SK-N-SH treated with all-trans-retinoic acid at 6 μM for 48 hours (cell line): ENCODE measurements around the gene CGNL1.

ENCODE experiments used
- ATAC-seq: fragments of 200-7000 bp; cut with Tn5 transposase; 3 replicates; pipeline ENCODE4 v1.9.1; 2020; ENCODE audit warnings: mild to moderate bottlenecking, moderate library complexity
- ARNTL ChIP-seq: fragments of 450-650 bp; formaldehyde crosslinking; IDR thresholded peaks from 2 replicates; pipeline ENCODE4 v1.5.0; 2020; ENCODE audit warnings: low read depth, mild to moderate bottlenecking, moderate library complexity, borderline replicate concordance
- BACH2 ChIP-seq: fragments of 250-450 bp; sonication (Bioruptor Pico); IDR thresholded peaks from 2 replicates; pipeline ENCODE4 v1.9.0; 2021; ENCODE audit warnings: mild to moderate bottlenecking, borderline replicate concordance
- CREB5 ChIP-seq: fragments of 250-450 bp; sonication (Bioruptor Pico); IDR thresholded peaks from 2 replicates; pipeline ENCODE4 v1.5.1; 2020; ENCODE audit warnings: low read depth, mild to moderate bottlenecking, moderate library complexity
- CSDC2 ChIP-seq: fragments of 250-450 bp; sonication (Bioruptor Pico); IDR thresholded peaks from 2 replicates; pipeline ENCODE4 v1.5.0; 2020; ENCODE audit warnings: mild to moderate bottlenecking, moderate library complexity
- ESRRG ChIP-seq: fragments of 250-450 bp; sonication (Bioruptor Pico); IDR thresholded peaks from 2 replicates; pipeline ENCODE4 v1.6.1; 2021; ENCODE audit warnings: mild to moderate bottlenecking
- GLIS3 ChIP-seq: fragments of 250-450 bp; sonication (Bioruptor Pico); IDR thresholded peaks from 2 replicates; pipeline ENCODE4 v1.5.0; 2020; ENCODE audit warnings: mild to moderate bottlenecking, moderate library complexity
- OSR1 ChIP-seq: fragments of 250-450 bp; sonication (Bioruptor Pico); IDR thresholded peaks from 2 replicates; pipeline ENCODE4 v1.8.0; 2022; ENCODE audit warnings: moderate library complexity, mild to moderate bottlenecking, inconsistent platforms
- PATZ1 ChIP-seq: fragments of 250-450 bp; sonication (Bioruptor Pico); IDR thresholded peaks from 2 replicates; pipeline ENCODE4 v1.8.0; 2020; ENCODE audit warnings: mild to moderate bottlenecking, moderate library complexity, borderline replicate concordance
- POU6F1 ChIP-seq: fragments of 250-450 bp; sonication (Bioruptor Pico); IDR thresholded peaks from 2 replicates; pipeline ENCODE4 v1.8.0; 2021; ENCODE audit warnings: low read depth, mild to moderate bottlenecking, moderate library complexity, borderline replicate concordance
- PPARA ChIP-seq: fragments of 250-450 bp; sonication (Bioruptor Pico); IDR thresholded peaks from 2 replicates; pipeline ENCODE4 v1.5.0; 2020; ENCODE audit warnings: mild to moderate bottlenecking, borderline replicate concordance
- RARB ChIP-seq: fragments of 250-450 bp; sonication (Bioruptor Pico); IDR thresholded peaks from 2 replicates; pipeline ENCODE4 v1.8.0; 2021; ENCODE audit warnings: mild to moderate bottlenecking, moderate library complexity
- SNAI2 ChIP-seq: fragments of 250-450 bp; sonication (Bioruptor Pico); IDR thresholded peaks from 2 replicates; pipeline ENCODE4 v1.5.0; 2020; ENCODE audit warnings: mild to moderate bottlenecking, moderate library complexity
- TOX ChIP-seq: fragments of 250-450 bp; sonication (Bioruptor Pico); IDR thresholded peaks from 2 replicates; pipeline ENCODE4 v1.8.0; 2021; ENCODE audit warnings: mild to moderate bottlenecking, moderate library complexity, borderline replicate concordance
- TSHZ2 ChIP-seq: fragments of 250-450 bp; sonication (Bioruptor Pico); IDR thresholded peaks from 2 replicates; pipeline ENCODE4 v1.5.0; 2020; ENCODE audit warnings: mild to moderate bottlenecking, moderate library complexity
- ZC3H10 ChIP-seq: fragments of 250-450 bp; sonication (Bioruptor Pico); IDR thresholded peaks from 2 replicates; pipeline ENCODE4 v1.5.1; 2021; ENCODE audit warnings: mild to moderate bottlenecking, moderate library complexity
- ZFP3 ChIP-seq: fragments of 250-450 bp; sonication (Bioruptor Pico); IDR thresholded peaks from 2 replicates; pipeline ENCODE4 v1.5.0; 2020; ENCODE audit warnings: mild to moderate bottlenecking, moderate library complexity
- ZFP30 ChIP-seq: fragments of 450-650 bp; formaldehyde crosslinking; IDR thresholded peaks from 2 replicates; pipeline ENCODE4 v1.5.0; 2022; ENCODE audit warnings: mild to moderate bottlenecking, moderate library complexity
- ZNF70 ChIP-seq: fragments of 450-650 bp; formaldehyde crosslinking; IDR thresholded peaks from 2 replicates; pipeline ENCODE4 v1.5.0; 2020; ENCODE audit warnings: mild to moderate bottlenecking, moderate library complexity
- ZNF8 ChIP-seq: fragments of 450-650 bp; formaldehyde crosslinking; IDR thresholded peaks from 2 replicates; pipeline ENCODE4 v1.5.0; 2020; ENCODE audit warnings: mild to moderate bottlenecking, moderate library complexity
- TF ChIP-seq, protein P1 (sequence below): fragments of 250-450 bp; sonication (Bioruptor Pico); IDR thresholded peaks from 2 replicates; pipeline ENCODE4 v1.5.1; 2021; ENCODE audit warnings: mild to moderate bottlenecking, moderate library complexity

CGNL1 gene

GRCh38 chr15:57548835-57549234 lies 172.5 kb downstream of the CGNL1 start:
- ATAC-seq: no peak
- TF ChIP-seq ARNTL (CRISPR knock-in tag) (no peak), ZFP3 (CRISPR knock-in tag) (no peak), GLIS3 (CRISPR knock-in tag) (no peak), CREB5 (no peak), TSHZ2 (no peak), ZNF70 (CRISPR knock-in tag) (no peak), CSDC2 (CRISPR knock-in tag) (no peak), OSR1 (no peak), TOX (CRISPR knock-in tag) (no peak), ZC3H10 (CRISPR knock-in tag) (no peak), BACH2 (CRISPR knock-in tag) (no peak), POU6F1 (CRISPR knock-in tag) (no peak), ZNF8 (CRISPR knock-in tag) (no peak), SNAI2 (CRISPR knock-in tag) (no peak), PATZ1 (CRISPR knock-in tag) (no peak), ZFP30 (no peak), PPARA (CRISPR knock-in tag) (no peak)
- TF ChIP-seq, protein P1, sequence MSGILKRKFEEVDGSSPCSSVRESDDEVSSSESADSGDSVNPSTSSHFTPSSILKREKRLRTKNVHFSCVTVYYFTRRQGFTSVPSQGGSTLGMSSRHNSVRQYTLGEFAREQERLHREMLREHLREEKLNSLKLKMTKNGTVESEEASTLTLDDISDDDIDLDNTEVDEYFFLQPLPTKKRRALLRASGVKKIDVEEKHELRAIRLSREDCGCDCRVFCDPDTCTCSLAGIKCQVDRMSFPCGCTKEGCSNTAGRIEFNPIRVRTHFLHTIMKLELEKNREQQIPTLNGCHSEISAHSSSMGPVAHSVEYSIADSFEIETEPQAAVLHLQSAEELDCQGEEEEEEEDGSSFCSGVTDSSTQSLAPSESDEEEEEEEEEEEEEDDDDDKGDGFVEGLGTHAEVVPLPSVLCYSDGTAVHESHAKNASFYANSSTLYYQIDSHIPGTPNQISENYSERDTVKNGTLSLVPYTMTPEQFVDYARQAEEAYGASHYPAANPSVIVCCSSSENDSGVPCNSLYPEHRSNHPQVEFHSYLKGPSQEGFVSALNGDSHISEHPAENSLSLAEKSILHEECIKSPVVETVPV: no peak

GRCh38 chr15:57549935-57550334 lies 173.6 kb downstream of the CGNL1 start:
- ATAC-seq: no peak

More at GRCh38 chr15:57549935-57550334, 173.6 kb downstream of the CGNL1 start:
- TF ChIP-seq ZFP30 (no peak), ZFP3 (CRISPR knock-in tag) (no peak), ESRRG (CRISPR knock-in tag) (no peak), PPARA (CRISPR knock-in tag) (no peak), CSDC2 (CRISPR knock-in tag) (no peak), ZNF70 (CRISPR knock-in tag) (no peak), GLIS3 (CRISPR knock-in tag) (no peak), RARB (CRISPR knock-in tag) (no peak), CREB5 (no peak), TSHZ2 (no peak), SNAI2 (CRISPR knock-in tag) (no peak)
- TF ChIP-seq, all 23 proteins: peak for 0
